Natural killer cell (primary cell): ENCODE data around the gene CD68. TPM values are rescaled to one million over a fixed set of nuclear protein-coding genes. Genes with fewer than 3 reads are reported as not detected.

ENCODE experiments used
- ATAC-seq, 3 donors: fragments of 150-1000 bp in 2 of 3; fragments of 200-7000 bp in 1 of 3; cut with Tn5 transposase; 1 replicate in 1 of 3; 2 replicates in 2 of 3; pipeline ENCODE4 v1.10.0; 2021; ENCODE audit warnings: mild to moderate bottlenecking in 2 of 3, moderate library complexity in 2 of 3
- DNase-seq, 2 donors: peaks; one replicate each; pipeline versions ENCODE4 v3.0.0 to v3.0.0-alpha.2; 2013 to 2021; ENCODE audit warnings: mixed read lengths in 1 of 2
- H3K27ac ChIP-seq: one replicate; pipeline ENCODE4 v1.5.1; 2013; ENCODE audit warnings: mild to moderate bottlenecking, low read length
- H3K27me3 ChIP-seq: one replicate; pipeline ENCODE4 v1.6.1; 2013; ENCODE audit warnings: low read length; ENCODE audit not compliant: control insufficient read depth, insufficient read depth
- H3K36me3 ChIP-seq: one replicate; pipeline ENCODE4 v1.6.1; 2013; ENCODE audit warnings: low read length; ENCODE audit not compliant: control insufficient read depth, insufficient read depth
- H3K4me1 ChIP-seq: one replicate; pipeline ENCODE4 v1.6.1; 2013; ENCODE audit warnings: low read length; ENCODE audit not compliant: control insufficient read depth, insufficient read depth
- H3K4me3 ChIP-seq: one replicate; pipeline ENCODE4 v1.5.1; 2013; ENCODE audit warnings: low read length
- H3K9me3 ChIP-seq: one replicate; pipeline ENCODE4 v1.6.1; 2013; ENCODE audit warnings: low read length; ENCODE audit not compliant: control insufficient read depth, insufficient read depth
- H3K27ac Mint-ChIP-seq, 2 donors: one replicate each; pipeline ENCODE4 v1.8.0; 2022; ENCODE audit warnings: mild to moderate bottlenecking in 2 of 2, mixed read lengths in 2 of 2, moderate library complexity in 1 of 2
- H3K27me3 Mint-ChIP-seq, 2 donors: one replicate each; pipeline ENCODE4 v1.8.0; 2022; ENCODE audit warnings: low read depth in 2 of 2, mixed read lengths in 2 of 2
- H3K36me3 Mint-ChIP-seq: one replicate; pipeline ENCODE4 v1.8.0; 2022; ENCODE audit warnings: mixed read lengths
- H3K4me1 Mint-ChIP-seq, 2 donors: one replicate each; pipeline ENCODE4 v1.8.0; 2022; ENCODE audit warnings: mixed read lengths in 2 of 2
- H3K4me3 Mint-ChIP-seq: one replicate; pipeline ENCODE4 v1.8.0; 2022; ENCODE audit warnings: mild to moderate bottlenecking, moderate library complexity, mixed read lengths
- H3K9me3 Mint-ChIP-seq, 2 donors: one replicate each; pipeline ENCODE4 v1.8.0; 2022; ENCODE audit warnings: mixed read lengths in 2 of 2
- CTCF ChIP-seq: fragments of 200-600 bp; IDR thresholded peaks from one replicate; pipeline ENCODE4 v1.8.0; 2022; ENCODE audit warnings: antibody characterized with exemption
- WGBS: methylation state at CpG from one replicate; pipeline ENCODE4 v1.1.7; 2013; ENCODE audit warnings: missing lambda C conversion rate; ENCODE audit not compliant: insufficient coverage; 5-methylcytosine and 5-hydroxymethylcytosine counted together
- intact Hi-C: fragments of 100-400 bp; cut with micrococcal nuclease; formaldehyde crosslinking; loops from one replicate; pipeline ENCODE4 v1.14.2; 2022
- total RNA-seq, 4 donors: library from RNA; stranded (reverse); fragments of 120-200 nt in 1 of 4; gene quantifications; one replicate each; pipeline versions ENCODE4 v1.2.3 to v1.2.4, GENCODE V29; 2013 to 2022

Gene CD68
- total RNA-seq, 3 donors from 2014 or later (not counting 1 experiment from before 2014, with no cell fraction given), result 1.4 to 24.7 (median 13.0) TPM

GRCh38 chr17:7538891-7539545 lies 40.4 kb upstream of the CD68 start:
- WGBS, result 83% methylated on average over 11 of the region's 11 CpGs
- no peak overlapping the region for H3K4me3 Mint-ChIP-seq
- DNase-seq, result no peak
- H3K27me3 Mint-ChIP-seq, result no peaks in the 10 kb centered on the region
- Histone ChIP-seq H3K27me3 (no peaks in the 10 kb centered on the region), H3K4me3 (no peak overlapping the region), H3K27ac (no peak overlapping the region), H3K4me1 (no peaks in the 10 kb centered on the region), H3K9me3 (peaks cover 7% of the 10 kb centered on the region), H3K36me3 (no peaks in the 10 kb centered on the region)
- no peaks in the 10 kb centered on the region for H3K9me3 Mint-ChIP-seq
- no peaks in the 10 kb centered on the region for H3K4me1 Mint-ChIP-seq
- intact Hi-C loops, result no loop called here
- no peak for ATAC-seq
- H3K36me3 Mint-ChIP-seq, result no peaks in the 10 kb centered on the region
- no peak overlapping the region for H3K27ac Mint-ChIP-seq
- TF ChIP-seq CTCF, result no peak

GRCh38 chr17:7541074-7541621 lies 38.3 kb upstream of the CD68 start:
- H3K27me3 Mint-ChIP-seq, result no peaks in the 10 kb centered on the region
- DNase-seq (no peak), ATAC-seq (no peak)
- 93% methylated on average over 9 of the region's 9 CpGs for WGBS
- H3K4me1 Mint-ChIP-seq, result no peaks in the 10 kb centered on the region
- no peak overlapping the region for H3K4me3 Mint-ChIP-seq
- no peaks in the 10 kb centered on the region for H3K4me1 ChIP-seq
- no peaks in the 10 kb centered on the region for H3K27me3 ChIP-seq
- no peak overlapping the region for H3K27ac ChIP-seq
- H3K9me3 Mint-ChIP-seq, result no peaks in the 10 kb centered on the region
- H3K36me3 Mint-ChIP-seq, result no peaks in the 10 kb centered on the region
- no peak for TF ChIP-seq CTCF
- no peaks in the 10 kb centered on the region for H3K36me3 ChIP-seq
- intact Hi-C loops, result no loop called here
- H3K4me3 ChIP-seq, result no peak overlapping the region
- no peak overlapping the region for H3K27ac Mint-ChIP-seq
- peaks cover 7% of the 10 kb centered on the region for H3K9me3 ChIP-seq

GRCh38 chr17:7544911-7545310 lies 34.5 kb upstream of the CD68 start:
- Histone ChIP-seq H3K4me3 (no peak overlapping the region), H3K9me3 (no peaks in the 10 kb centered on the region), H3K27me3 (no peaks in the 10 kb centered on the region), H3K27ac (no peak overlapping the region), H3K4me1 (peaks cover 22% of the 10 kb centered on the region), H3K36me3 (no peaks in the 10 kb centered on the region)
- Mint-ChIP-seq H3K4me3 (no peak overlapping the region), H3K27me3 (no peaks in the 10 kb centered on the region), H3K4me1 (peaks cover 21% of the 10 kb centered on the region in 2 donors), H3K27ac (no peak overlapping the region), H3K36me3 (no peaks in the 10 kb centered on the region), H3K9me3 (no peaks in the 10 kb centered on the region)
- ATAC-seq (no peak), DNase-seq (no peak)
- WGBS, result 93% methylated on average over 6 of the region's 6 CpGs
- no peak for TF ChIP-seq CTCF
- intact Hi-C loops, result no loop called here
